ENCODE data around the gene MFSD8. TPM values are rescaled to one million over a fixed set of nuclear protein-coding genes. Genes with fewer than 3 reads are reported as not detected.

MFSD8 gene
- total and polyA plus RNA-seq, 2 donors from 2014 or later = 6.6 to 20.5 TPM

DNA sequence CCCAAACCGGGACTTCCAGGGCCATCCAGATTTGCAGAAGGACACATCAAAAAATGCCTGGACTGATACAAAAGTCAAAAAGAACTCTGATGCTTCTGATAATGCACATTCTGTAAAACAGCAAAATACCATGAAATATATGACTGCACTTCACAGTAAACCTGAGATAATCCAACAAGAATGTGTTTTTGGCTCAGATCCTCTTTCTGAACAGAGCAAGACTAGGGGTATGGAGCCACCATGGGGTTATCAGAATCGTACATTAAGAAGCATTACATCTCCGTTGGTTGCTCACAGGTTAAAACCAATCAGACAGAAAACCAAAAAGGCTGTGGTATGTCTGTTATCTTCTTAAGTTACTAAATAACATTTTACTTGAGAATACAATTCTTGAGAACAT lies 75.1 kb downstream of the MFSD8 start:
- FAIRE-seq (no peak), DNase-seq (no peak)
- TF ChIP-seq, protein P1, sequence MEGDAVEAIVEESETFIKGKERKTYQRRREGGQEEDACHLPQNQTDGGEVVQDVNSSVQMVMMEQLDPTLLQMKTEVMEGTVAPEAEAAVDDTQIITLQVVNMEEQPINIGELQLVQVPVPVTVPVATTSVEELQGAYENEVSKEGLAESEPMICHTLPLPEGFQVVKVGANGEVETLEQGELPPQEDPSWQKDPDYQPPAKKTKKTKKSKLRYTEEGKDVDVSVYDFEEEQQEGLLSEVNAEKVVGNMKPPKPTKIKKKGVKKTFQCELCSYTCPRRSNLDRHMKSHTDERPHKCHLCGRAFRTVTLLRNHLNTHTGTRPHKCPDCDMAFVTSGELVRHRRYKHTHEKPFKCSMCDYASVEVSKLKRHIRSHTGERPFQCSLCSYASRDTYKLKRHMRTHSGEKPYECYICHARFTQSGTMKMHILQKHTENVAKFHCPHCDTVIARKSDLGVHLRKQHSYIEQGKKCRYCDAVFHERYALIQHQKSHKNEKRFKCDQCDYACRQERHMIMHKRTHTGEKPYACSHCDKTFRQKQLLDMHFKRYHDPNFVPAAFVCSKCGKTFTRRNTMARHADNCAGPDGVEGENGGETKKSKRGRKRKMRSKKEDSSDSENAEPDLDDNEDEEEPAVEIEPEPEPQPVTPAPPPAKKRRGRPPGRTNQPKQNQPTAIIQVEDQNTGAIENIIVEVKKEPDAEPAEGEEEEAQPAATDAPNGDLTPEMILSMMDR (IDR thresholded peaks at IDR 0.05; ENCODE audit: borderline replicate concordance, extremely low read depth, insufficient read depth) = no peak
- H3K4me1 ChIP-seq (ENCODE audit: control insufficient read depth in 2 of 3, insufficient read depth in 2 of 3, low read depth in 1 of 3, low read length in 3 of 3) = no peaks in the 10 kb centered on the region
- H3K27ac ChIP-seq (ENCODE audit: low read depth in 2 of 2, low read length in 2 of 2) = no peak overlapping the region
- H3K9ac ChIP-seq (ENCODE audit: low read length in 3 of 3) = no peak overlapping the region
- no peaks in the 10 kb centered on the region for H3K27me3 ChIP-seq (ENCODE audit: control insufficient read depth, insufficient read depth, low read length)
- no peak overlapping the region for H3K4me3 ChIP-seq (ENCODE audit: low read length in 3 of 3)
- H3K36me3 ChIP-seq (ENCODE audit: control insufficient read depth in 2 of 3, insufficient read depth in 3 of 3, low read length in 3 of 3) = no peaks in the 10 kb centered on the region
- H3K9me3 ChIP-seq (ENCODE audit: control insufficient read depth in 2 of 3, insufficient read depth in 1 of 3, low read length in 3 of 3) = no peaks in the 10 kb centered on the region
- intact Hi-C loops (cut with DNase I) = no loop called here

DNA sequence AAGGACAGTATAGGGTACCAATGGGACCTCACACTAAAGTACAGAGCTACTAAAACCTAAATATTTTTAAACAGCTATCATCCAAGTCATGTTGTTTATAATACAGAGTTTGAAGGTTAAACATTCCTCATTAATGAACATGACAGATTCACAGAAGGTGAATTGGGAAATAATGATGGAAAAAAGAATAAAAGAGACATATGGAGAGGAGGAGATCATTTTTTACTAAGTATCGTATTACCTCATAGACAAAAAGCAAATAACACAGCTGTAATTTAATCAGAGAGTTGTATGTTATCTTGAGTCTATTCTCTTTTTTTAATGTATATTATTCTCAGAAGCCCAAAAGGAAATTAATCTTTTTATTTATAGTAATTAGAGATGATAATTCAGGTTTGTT lies 76.4 kb downstream of the MFSD8 start:
- Histone ChIP-seq H3K9me3 (ENCODE audit: control insufficient read depth in 2 of 3, insufficient read depth in 1 of 3, low read length in 3 of 3) (no peaks in the 10 kb centered on the region), H3K4me1 (ENCODE audit: control insufficient read depth in 2 of 3, insufficient read depth in 2 of 3, low read depth in 1 of 3, low read length in 3 of 3) (no peaks in the 10 kb centered on the region), H3K4me3 (ENCODE audit: low read length in 3 of 3) (no peak overlapping the region), H3K27ac (ENCODE audit: low read depth in 2 of 2, low read length in 2 of 2) (no peak overlapping the region), H3K9ac (ENCODE audit: low read length in 3 of 3) (no peak overlapping the region), H3K36me3 (ENCODE audit: control insufficient read depth in 2 of 3, insufficient read depth in 3 of 3, low read length in 3 of 3) (no peaks in the 10 kb centered on the region), H3K27me3 (ENCODE audit: control insufficient read depth, insufficient read depth, low read length) (no peaks in the 10 kb centered on the region)
- TF ChIP-seq, protein P1 (IDR thresholded peaks at IDR 0.05; ENCODE audit: borderline replicate concordance, extremely low read depth, insufficient read depth) = no peak
- intact Hi-C loops (cut with DNase I) = no loop called here
- FAIRE-seq (no peak), DNase-seq (peak in 1 of 5 donors; percentile 13)

DNA sequence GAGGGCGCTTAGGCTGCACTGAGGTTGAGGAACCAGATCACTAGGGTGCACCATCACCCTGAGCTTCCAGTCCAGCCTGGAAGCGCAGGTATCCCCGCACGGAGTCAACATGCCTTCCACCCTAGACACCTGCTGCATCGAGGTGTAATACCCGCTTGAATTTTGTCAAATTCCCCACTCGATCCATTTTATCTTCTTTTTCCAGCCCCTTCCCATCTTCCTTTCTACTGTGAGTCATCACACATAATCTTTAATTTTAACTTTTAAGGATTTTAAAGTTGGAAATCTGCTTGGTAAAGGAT lies 83.5 kb downstream of the MFSD8 start:
- no peaks in the 10 kb centered on the region for H3K27me3 ChIP-seq (ENCODE audit: control insufficient read depth, insufficient read depth, low read length)
- TF ChIP-seq, protein P1 (IDR thresholded peaks at IDR 0.05; ENCODE audit: borderline replicate concordance, extremely low read depth, insufficient read depth) = no peak
- H3K9me3 ChIP-seq (ENCODE audit: control insufficient read depth in 2 of 3, insufficient read depth in 1 of 3, low read length in 3 of 3) = no peaks in the 10 kb centered on the region
- peak overlapping the region; percentile 85 to 98 (median 97) for H3K4me3 ChIP-seq (ENCODE audit: low read length in 3 of 3)
- H3K36me3 ChIP-seq (ENCODE audit: control insufficient read depth in 2 of 3, insufficient read depth in 3 of 3, low read length in 3 of 3) = no peaks in the 10 kb centered on the region
- H3K4me1 ChIP-seq (ENCODE audit: control insufficient read depth in 2 of 3, insufficient read depth in 2 of 3, low read depth in 1 of 3, low read length in 3 of 3) = peaks cover 0 to 3% (median 0%) of the 10 kb centered on the region in 3 donors
- no peak overlapping the region for H3K27ac ChIP-seq (ENCODE audit: low read depth in 2 of 2, low read length in 2 of 2)
- no peak for FAIRE-seq
- peak overlapping the region in 2 of 3 donors; percentile 3 to 72 for H3K9ac ChIP-seq (ENCODE audit: low read length in 3 of 3)
- intact Hi-C loops (cut with DNase I) = no loop called here
- no peak for DNase-seq

Measured in kidney (tissue), 14 donors.